Body of pancreas (tissue), 4 donors: ENCODE data around the gene TFEC. TPM values are rescaled to one million over a fixed set of nuclear protein-coding genes. Genes with fewer than 3 reads are reported as not detected.

Experiments
- ATAC-seq: fragments of 150-250 bp; one replicate; pipeline ENCODE4 v1.9.1; 2016
- DNase-seq, 4 donors: peaks; one replicate each; pipeline ENCODE4 v3.0.0-alpha.2; 2019
- H3K27ac ChIP-seq, 4 donors: fragments of 200-600 bp; sonication (generic); 1 replicate in 3 of 4; 2 replicates in 1 of 4; pipeline versions ENCODE4 v1.5.1 to v1.6.1; 2016 to 2019; ENCODE audit warnings: mild to moderate bottlenecking in 1 of 4, mixed read lengths in 1 of 4, moderate library complexity in 1 of 4
- H3K27me3 ChIP-seq, 2 donors: fragments of 200-600 bp; sonication (generic); one replicate each; pipeline ENCODE4 v1.6.0; 2016; ENCODE audit warnings: mild to moderate bottlenecking in 1 of 2
- H3K36me3 ChIP-seq, 2 donors: fragments of 200-600 bp; sonication (generic); replicated peaks in 1 of 2; 2 replicates each; pipeline ENCODE4 v1.5.1; 2016; ENCODE audit warnings: low read depth in 2 of 2; ENCODE audit not compliant: insufficient read depth in 1 of 2
- H3K4me1 ChIP-seq: fragments of 200-600 bp; sonication (generic); one replicate; pipeline ENCODE4 v1.6.0; 2016
- H3K4me3 ChIP-seq, 2 donors: fragments of 200-600 bp; sonication (generic); 1 replicate in 1 of 2; 2 replicates in 1 of 2; pipeline ENCODE4 v1.5.1; 2016 to 2019
- H3K9me3 ChIP-seq, 3 donors: fragments of 200-600 bp; sonication (generic); 1 replicate in 2 of 3; 2 replicates in 1 of 3; pipeline ENCODE4 v1.5.1; 2016
- POLR2A ChIP-seq, 3 donors: fragments of 450-650 bp; IDR thresholded peaks; one replicate each; pipeline ENCODE4 v1.6.1; 2016; ENCODE audit warnings: antibody characterized with exemption in 3 of 3, mild to moderate bottlenecking in 2 of 3
- WGBS, 2 donors: methylation state at CpG; one replicate each; pipeline ENCODE4 v1.1.5; 2017; 5-methylcytosine and 5-hydroxymethylcytosine counted together
- intact Hi-C: fragments of 100-400 bp; cut with DNase I; formaldehyde crosslinking; loops from one replicate; pipeline ENCODE4 v1.15.1; 2023
- total RNA-seq, 2 donors: library from RNA; depleted of rRNA; stranded (reverse); fragments of >200 nt; gene quantifications; one replicate each; pipeline ENCODE4 v1.1.0, GENCODE V29; 2016
- TF ChIP-seq, protein P1 (sequence below), 7 experiments: fragments of 450-650 bp in 4 of 7; fragments of 200-600 bp in 3 of 7; sonication (generic) in 3 of 7; IDR thresholded peaks; one replicate each; pipeline ENCODE4 v1.5.1; 2016 to 2019; ENCODE audit warnings: antibody characterized with exemption in 7 of 7

The TFEC gene
- total RNA-seq, 2 donors from 2014 or later = 0.33 to 2.3 TPM

DNA sequence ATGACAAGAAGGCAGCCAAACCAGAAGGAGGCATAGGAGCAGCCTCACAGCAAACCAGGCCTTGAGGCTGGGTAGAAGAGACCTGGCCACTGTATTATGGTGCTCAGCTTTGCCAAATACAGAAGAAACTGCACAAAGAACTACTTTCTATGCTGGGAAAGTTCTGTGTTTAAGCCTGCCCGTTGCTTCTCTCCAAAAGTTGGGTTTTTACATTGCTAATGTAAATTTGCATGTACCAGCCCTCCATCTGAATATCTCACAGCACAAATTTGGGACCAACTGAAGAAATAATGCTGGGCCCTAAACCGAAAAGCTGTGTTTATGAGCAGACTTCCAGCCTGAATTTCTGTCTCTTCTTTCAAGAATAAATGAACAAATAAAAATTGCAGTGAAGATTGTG, 145.0 kb downstream of the TFEC start:
- no peak for DNase-seq
- H3K27ac ChIP-seq = no peak overlapping the region
- TF ChIP-seq POLR2A (IDR thresholded peaks at IDR 0.05) = no peak
- TF ChIP-seq, protein P1, sequence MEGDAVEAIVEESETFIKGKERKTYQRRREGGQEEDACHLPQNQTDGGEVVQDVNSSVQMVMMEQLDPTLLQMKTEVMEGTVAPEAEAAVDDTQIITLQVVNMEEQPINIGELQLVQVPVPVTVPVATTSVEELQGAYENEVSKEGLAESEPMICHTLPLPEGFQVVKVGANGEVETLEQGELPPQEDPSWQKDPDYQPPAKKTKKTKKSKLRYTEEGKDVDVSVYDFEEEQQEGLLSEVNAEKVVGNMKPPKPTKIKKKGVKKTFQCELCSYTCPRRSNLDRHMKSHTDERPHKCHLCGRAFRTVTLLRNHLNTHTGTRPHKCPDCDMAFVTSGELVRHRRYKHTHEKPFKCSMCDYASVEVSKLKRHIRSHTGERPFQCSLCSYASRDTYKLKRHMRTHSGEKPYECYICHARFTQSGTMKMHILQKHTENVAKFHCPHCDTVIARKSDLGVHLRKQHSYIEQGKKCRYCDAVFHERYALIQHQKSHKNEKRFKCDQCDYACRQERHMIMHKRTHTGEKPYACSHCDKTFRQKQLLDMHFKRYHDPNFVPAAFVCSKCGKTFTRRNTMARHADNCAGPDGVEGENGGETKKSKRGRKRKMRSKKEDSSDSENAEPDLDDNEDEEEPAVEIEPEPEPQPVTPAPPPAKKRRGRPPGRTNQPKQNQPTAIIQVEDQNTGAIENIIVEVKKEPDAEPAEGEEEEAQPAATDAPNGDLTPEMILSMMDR (IDR thresholded peaks at IDR 0.05) = no peak
- H3K9me3 ChIP-seq = no peaks in the 10 kb centered on the region
- intact Hi-C loops = no loop called here
- WGBS, 2 donors = 71 to 73% methylated on average over 2 of the region's 2 CpGs
- H3K4me3 ChIP-seq = no peak overlapping the region
- H3K4me1 ChIP-seq = no peaks in the 10 kb centered on the region
- ATAC-seq = no peak
- H3K36me3 ChIP-seq = no peaks in the 10 kb centered on the region
- H3K27me3 ChIP-seq = no peaks in the 10 kb centered on the region

Other genes with a start within 250 kb of the TFEC start
- gene TES, start 179.8 kb upstream of the TFEC start, total RNA-seq = 10 to 100 TPM; 17.1 to 29.8 TPM